Esophagus squamous epithelium (tissue), 5 donors: ENCODE results near the gene PPIL1. TPM values are rescaled to one million over a fixed set of nuclear protein-coding genes. Genes with fewer than 3 reads are reported as not detected.

Experiments used
- DNase-seq: peaks from one replicate; lab custom pipeline; 2025; lab: John Stamatoyannopoulos, UW
- H3K27ac ChIP-seq, 4 donors: fragments of 200-600 bp; sonication (generic); one replicate each; pipeline ENCODE4 v1.5.1; 2016 to 2019; ENCODE audit warnings: mild to moderate bottlenecking in 1 of 4
- H3K27me3 ChIP-seq, 4 donors: fragments of 200-600 bp; sonication (generic); 1 replicate in 3 of 4; 2 replicates in 1 of 4; pipeline versions ENCODE4 v1.5.1 to v1.6.0; 2017 to 2021; ENCODE audit warnings: antibody characterized with exemption in 1 of 4
- H3K36me3 ChIP-seq, 3 donors: fragments of 200-600 bp; sonication (generic); one replicate each; pipeline ENCODE4 v1.5.1; 2016 to 2019
- H3K4me1 ChIP-seq, 3 donors: fragments of 200-600 bp; sonication (generic); one replicate each; pipeline ENCODE4 v1.5.1; 2017 to 2019
- H3K4me3 ChIP-seq, 4 donors: fragments of 200-600 bp; sonication (generic); 1 replicate in 3 of 4; 2 replicates in 1 of 4; pipeline ENCODE4 v1.5.1; 2016 to 2019; ENCODE audit warnings: mild to moderate bottlenecking in 2 of 4, moderate library complexity in 1 of 4
- H3K9me3 ChIP-seq, 3 donors: fragments of 200-600 bp; sonication (generic); one replicate each; pipeline ENCODE4 v1.5.1; 2016 to 2019
- CTCF ChIP-seq, 6 experiments: fragments of 450-650 bp in 4 of 6; fragments of 200-600 bp in 2 of 6; sonication (generic) in 2 of 6; IDR thresholded peaks; one replicate each; pipeline ENCODE4 v1.5.1; 2016 to 2019; ENCODE audit warnings: antibody characterized with exemption in 6 of 6, mild to moderate bottlenecking in 4 of 6, moderate library complexity in 4 of 6
- POLR2A ChIP-seq, 4 donors: fragments of 450-650 bp; IDR thresholded peaks; one replicate each; pipeline ENCODE4 v1.6.1; 2017; ENCODE audit warnings: antibody characterized with exemption in 4 of 4, mild to moderate bottlenecking in 4 of 4, moderate library complexity in 3 of 4
- WGBS, 2 donors: methylation state at CpG; one replicate each; pipeline ENCODE4 v1.1.5; 2018; 5-methylcytosine and 5-hydroxymethylcytosine counted together
- intact Hi-C: fragments of 100-400 bp; cut with DNase I; formaldehyde crosslinking; loops from one replicate; pipeline ENCODE4 v1.15.0; 2022
- total RNA-seq, 4 donors: library from RNA; depleted of rRNA; stranded (reverse); fragments of >200 nt; gene quantifications; one replicate each; pipeline ENCODE4 v1.1.0, GENCODE V29; 2016
- donor health status: DM: yes; HTN: yes; CAD: no.

Gene PPIL1
- total RNA-seq, 4 donors from 2014 or later, result 13.4 to 35.4 (median 28.7) TPM

- no peaks in the 10 kb centered on the region for H3K9me3 ChIP-seq
- H3K36me3 ChIP-seq, result peaks cover 0 to under 1% (median 0%) of the 10 kb centered on the region in 3 donors
- peak overlapping the region in 2 of 4 donors; percentile 14 to 39 for H3K27ac ChIP-seq
- 20 to 36% methylated on average over 20 to 26 of the region's 26 CpGs for WGBS, 2 donors
- no peaks in the 10 kb centered on the region for H3K27me3 ChIP-seq
- TF ChIP-seq POLR2A (IDR thresholded peaks at IDR 0.05), result no peak
- H3K4me3 ChIP-seq, result peak overlapping the region in 2 of 4 donors; percentile 5 to 10
- intact Hi-C loops, result loop anchor here (5.0 kb wide), 1 partner anchor 82 kb away; no protein-coding TSS in a partner anchor
- no peak for DNase-seq
- H3K4me1 ChIP-seq, result peaks cover 19 to 57% (median 21%) of the 10 kb centered on the region in 3 donors
Observed at GRCh38 chr6:36848658-36849441, 25.8 kb downstream of the PPIL1 start.

GRCh38 chr6:36847991-36848390 lies 26.6 kb downstream of the PPIL1 start:
- 85 to 89% methylated on average over 6 of the region's 6 CpGs for WGBS, 2 donors
- Histone ChIP-seq H3K27ac (no peak overlapping the region), H3K36me3 (no peaks in the 10 kb centered on the region), H3K9me3 (no peaks in the 10 kb centered on the region), H3K4me3 (no peak overlapping the region), H3K4me1 (peaks cover 14 to 54% (median 15%) of the 10 kb centered on the region in 3 donors), H3K27me3 (no peaks in the 10 kb centered on the region)
- intact Hi-C loops, result loop anchor here (5.0 kb wide), 1 partner anchor 81 kb away; no protein-coding TSS in a partner anchor
- DNase-seq, result no peak
- no peak for TF ChIP-seq POLR2A (IDR thresholded peaks at IDR 0.05)
- no peak for TF ChIP-seq CTCF (IDR thresholded peaks at IDR 0.05)

- DNase-seq, result no peak
- WGBS, 2 donors, result 81 to 90% methylated on average over 4 of the region's 4 CpGs
- H3K9me3 ChIP-seq, result no peaks in the 10 kb centered on the region
- intact Hi-C loops, result loop anchor here (5.0 kb wide), 1 partner anchor 80 kb away; no protein-coding TSS in a partner anchor
- no peaks in the 10 kb centered on the region for H3K36me3 ChIP-seq
- H3K27me3 ChIP-seq, result no peaks in the 10 kb centered on the region
- no peak overlapping the region for H3K27ac ChIP-seq
- peaks cover 8 to 48% (median 10%) of the 10 kb centered on the region in 3 donors for H3K4me1 ChIP-seq
- H3K4me3 ChIP-seq, result no peak overlapping the region
- no peak for TF ChIP-seq POLR2A (IDR thresholded peaks at IDR 0.05)
- no peak for TF ChIP-seq CTCF (IDR thresholded peaks at IDR 0.05)
Observed at GRCh38 chr6:36847152-36847551, 27.5 kb downstream of the PPIL1 start.

GRCh38 chr6:36845233-36845632 lies 29.4 kb downstream of the PPIL1 start:
- H3K9me3 ChIP-seq, result no peaks in the 10 kb centered on the region
- peaks cover 15 to 45% (median 21%) of the 10 kb centered on the region in 3 donors for H3K4me1 ChIP-seq
- WGBS, 2 donors, result 68 to 87% methylated on average over 3 to 4 of the region's 4 CpGs
- no peak overlapping the region for H3K4me3 ChIP-seq
- no peak for TF ChIP-seq POLR2A (IDR thresholded peaks at IDR 0.05)
- TF ChIP-seq CTCF (IDR thresholded peaks at IDR 0.05), result no peak
- no peaks in the 10 kb centered on the region for H3K36me3 ChIP-seq
- peaks cover 0 to 9% (median 0%) of the 10 kb centered on the region in 4 donors for H3K27me3 ChIP-seq
- intact Hi-C loops, result loop anchor here (5.0 kb wide), 1 partner anchor 78 kb away; no protein-coding TSS in a partner anchor
- DNase-seq, result no peak
- no peak overlapping the region for H3K27ac ChIP-seq

- intact Hi-C loops, result loop anchor here (5.0 kb wide), 1 partner anchor 77 kb away; no protein-coding TSS in a partner anchor
- WGBS, 2 donors, result 75 to 77% methylated on average over 19 of the region's 19 CpGs
Observed at GRCh38 chr6:36844232-36845170, 30.1 kb downstream of the PPIL1 start.

More at GRCh38 chr6:36844232-36845170, 30.1 kb downstream of the PPIL1 start:
- no peak overlapping the region for H3K4me3 ChIP-seq
- no peaks in the 10 kb centered on the region for H3K9me3 ChIP-seq
- H3K4me1 ChIP-seq, result peaks cover 19 to 45% (median 27%) of the 10 kb centered on the region in 3 donors
- peaks cover 0 to 17% (median 0%) of the 10 kb centered on the region in 4 donors for H3K27me3 ChIP-seq
- H3K36me3 ChIP-seq, result no peaks in the 10 kb centered on the region
- TF ChIP-seq POLR2A (IDR thresholded peaks at IDR 0.05) (no peak), CTCF (IDR thresholded peaks at IDR 0.05) (no peak)
- DNase-seq, result no peak
- H3K27ac ChIP-seq, result no peak overlapping the region
